H9 (cell line): Measurements from ENCODE around the gene CAMK2N1. TPM values are rescaled to one million over a fixed set of nuclear protein-coding genes. Genes with fewer than 3 reads are reported as not detected.

Experiments used
- DNase-seq: peaks from one replicate; pipeline ENCODE4 v3.0.0-alpha.2; 2017
- H2AFZ ChIP-seq: one replicate; pipeline ENCODE4 v1.6.1; 2013; ENCODE audit warnings: mild to moderate bottlenecking, low read length, control low read depth, moderate library complexity
- H2AK5ac ChIP-seq: 2 replicates; pipeline ENCODE4 v1.6.1; 2013; ENCODE audit warnings: low read length, control low read depth, mixed read lengths; ENCODE audit not compliant: insufficient read length
- H2BK120ac ChIP-seq: one replicate; pipeline ENCODE4 v1.6.1; 2013; ENCODE audit warnings: low read depth, mild to moderate bottlenecking, low read length, control low read depth, inconsistent platforms; ENCODE audit not compliant: poor library complexity, severe bottlenecking
- H2BK12ac ChIP-seq: 2 replicates; pipeline ENCODE4 v1.6.1; 2013; ENCODE audit warnings: low read length, control low read depth, mixed read lengths, low read depth; ENCODE audit not compliant: insufficient read length
- H2BK15ac ChIP-seq: 2 replicates; pipeline ENCODE4 v1.6.1; 2013; ENCODE audit warnings: low read depth, low read length, control low read depth
- H2BK20ac ChIP-seq: one replicate; pipeline ENCODE4 v1.6.1; 2013; ENCODE audit warnings: low read depth, mild to moderate bottlenecking, low read length, control low read depth, inconsistent platforms; ENCODE audit not compliant: poor library complexity, severe bottlenecking
- H2BK5ac ChIP-seq: 2 replicates; pipeline ENCODE4 v1.6.1; 2013; ENCODE audit warnings: low read length, control low read depth, mixed read lengths; ENCODE audit not compliant: insufficient read length
- H3K14ac ChIP-seq: 2 replicates; pipeline ENCODE4 v1.6.1; 2013; ENCODE audit warnings: low read length, control low read depth; ENCODE audit not compliant: insufficient read depth
- H3K18ac ChIP-seq: 2 replicates; pipeline ENCODE4 v1.6.1; 2013; ENCODE audit warnings: low read depth, mild to moderate bottlenecking, mixed read lengths, low read length, control low read depth; ENCODE audit not compliant: insufficient read length
- H3K23ac ChIP-seq: 2 replicates; pipeline ENCODE4 v1.6.1; 2013; ENCODE audit warnings: low read length, control low read depth, mixed read lengths, low read depth; ENCODE audit not compliant: insufficient read length
- H3K23me2 ChIP-seq: 2 replicates; pipeline ENCODE4 v1.6.1; 2013; ENCODE audit warnings: low read depth, mild to moderate bottlenecking, mixed read lengths, low read length, control low read depth; ENCODE audit not compliant: insufficient read length, poor library complexity, severe bottlenecking
- H3K27ac ChIP-seq: 2 replicates; pipeline ENCODE4 v1.5.1; 2013; ENCODE audit warnings: low read length, control low read depth, mixed read lengths, low read depth; ENCODE audit not compliant: insufficient read length
- H3K27me3 ChIP-seq: 2 replicates; pipeline ENCODE4 v1.6.1; 2013; ENCODE audit warnings: low read length, control low read depth, inconsistent platforms; ENCODE audit not compliant: insufficient read depth
- H3K4ac ChIP-seq: 2 replicates; pipeline ENCODE4 v1.6.1; 2013; ENCODE audit warnings: low read depth, mild to moderate bottlenecking, control low read depth, inconsistent platforms, low read length, moderate library complexity
- H3K4me1 ChIP-seq: 2 replicates; pipeline ENCODE4 v1.6.1; 2013; ENCODE audit warnings: low read length, control low read depth, inconsistent platforms; ENCODE audit not compliant: insufficient read depth
- H3K4me2 ChIP-seq: 2 replicates; pipeline ENCODE4 v1.6.1; 2013; ENCODE audit warnings: low read length, control low read depth, mixed read lengths; ENCODE audit not compliant: insufficient read length, insufficient read depth
- H3K56ac ChIP-seq: 2 replicates; pipeline ENCODE4 v1.6.1; 2013; ENCODE audit warnings: low read depth, mild to moderate bottlenecking, mixed read lengths, low read length, control low read depth; ENCODE audit not compliant: insufficient read length
- H3K79me1 ChIP-seq: 2 replicates; pipeline ENCODE4 v1.6.1; 2013; ENCODE audit warnings: low read depth, mild to moderate bottlenecking, moderate library complexity, low read length, control low read depth, inconsistent platforms; ENCODE audit not compliant: insufficient read depth, poor library complexity, severe bottlenecking
- H3K79me2 ChIP-seq: 2 replicates; pipeline ENCODE4 v1.6.1; 2013; ENCODE audit warnings: low read length, control low read depth, inconsistent platforms; ENCODE audit not compliant: insufficient read depth
- H3K9ac ChIP-seq: 2 replicates; pipeline ENCODE4 v1.6.1; 2013; ENCODE audit warnings: low read length, control low read depth, mixed read lengths; ENCODE audit not compliant: insufficient read length; ENCODE audit errors: extremely low read depth
- H3K9me3 ChIP-seq: one replicate; pipeline ENCODE4 v1.6.1; 2013; ENCODE audit warnings: low read depth, low read length, inconsistent platforms; ENCODE audit not compliant: control insufficient read depth
- H3T11ph ChIP-seq: one replicate; pipeline ENCODE4 v1.6.1; 2013; ENCODE audit warnings: mild to moderate bottlenecking, low read length, control low read depth, inconsistent platforms
- H4K20me1 ChIP-seq: one replicate; pipeline ENCODE4 v1.6.1; 2013; ENCODE audit not compliant: control insufficient read depth, insufficient read length, insufficient read depth
- H4K5ac ChIP-seq: 2 replicates; pipeline ENCODE4 v1.6.1; 2013; ENCODE audit warnings: low read depth, mild to moderate bottlenecking, mixed read lengths, low read length, control low read depth; ENCODE audit not compliant: insufficient read length
- H4K8ac ChIP-seq: replicated peaks from 2 replicates; pipeline ENCODE4 v1.6.1; 2013; ENCODE audit warnings: low read length, control low read depth, mixed read lengths, low read depth; ENCODE audit not compliant: insufficient read length
- H4K91ac ChIP-seq: 2 replicates; pipeline ENCODE4 v1.6.1; 2013; ENCODE audit warnings: low read depth, mild to moderate bottlenecking, moderate library complexity, mixed read lengths, low read length, control low read depth; ENCODE audit not compliant: insufficient read length
- H3K27ac Mint-ChIP-seq, 3 experiments: 2 replicates in 2 of 3; 3 replicates in 1 of 3; pipeline ENCODE4 v1.8.0; 2020 to 2021; ENCODE audit warnings: mixed read lengths in 3 of 3, mild to moderate bottlenecking in 1 of 3, moderate library complexity in 1 of 3
- H3K27me3 Mint-ChIP-seq: 2 replicates; pipeline ENCODE4 v1.8.0; 2021; ENCODE audit warnings: low read depth, mild to moderate bottlenecking, moderate library complexity, mixed read lengths
- H3K36me3 Mint-ChIP-seq, 3 experiments: 2 replicates in 2 of 3; 3 replicates in 1 of 3; pipeline ENCODE4 v1.8.0; 2020 to 2021; ENCODE audit warnings: low read depth in 3 of 3, mixed read lengths in 3 of 3; ENCODE audit not compliant: insufficient read depth in 1 of 3
- H3K4me1 Mint-ChIP-seq, 2 experiments: 2 replicates each; pipeline ENCODE4 v1.8.0; 2020; ENCODE audit warnings: mixed read lengths in 2 of 2
- H3K4me3 Mint-ChIP-seq, 2 experiments: 2 replicates in 1 of 2; 3 replicates in 1 of 2; pipeline ENCODE4 v1.8.0; 2020 to 2021; ENCODE audit warnings: mild to moderate bottlenecking in 2 of 2, mixed read lengths in 2 of 2, moderate library complexity in 1 of 2
- H3K9me3 Mint-ChIP-seq, 2 experiments: 2 replicates in 1 of 2; 3 replicates in 1 of 2; pipeline ENCODE4 v1.8.0; 2020; ENCODE audit warnings: mild to moderate bottlenecking in 2 of 2, mixed read lengths in 2 of 2, moderate library complexity in 1 of 2
- WGBS: extraction: QIAGEN DNeasy Blood & Tissue Kit; methylation state at CpG from one replicate; pipeline ENCODE4 v1.1.7; 2013; ENCODE audit warnings: missing lambda C conversion rate, low lambda C conversion rate, mixed read lengths; ENCODE audit not compliant: insufficient read length; ENCODE audit errors: extremely low coverage; 5-methylcytosine and 5-hydroxymethylcytosine counted together
- total RNA-seq: library from RNA; stranded (reverse); gene quantifications from 2 replicates; pipeline ENCODE4 v1.2.1, GENCODE V29; 2021
- TF ChIP-seq, protein P1 (sequence below): fragments of 200-600 bp; sonication (generic); conservative IDR thresholded peaks from 3 replicates; pipeline ENCODE4 v1.8.0; 2021; ENCODE audit warnings: antibody characterized with exemption, mild to moderate bottlenecking

Gene CAMK2N1
- total RNA-seq, 1 experiment from 2014 or later, result 1.2 TPM

DNA sequence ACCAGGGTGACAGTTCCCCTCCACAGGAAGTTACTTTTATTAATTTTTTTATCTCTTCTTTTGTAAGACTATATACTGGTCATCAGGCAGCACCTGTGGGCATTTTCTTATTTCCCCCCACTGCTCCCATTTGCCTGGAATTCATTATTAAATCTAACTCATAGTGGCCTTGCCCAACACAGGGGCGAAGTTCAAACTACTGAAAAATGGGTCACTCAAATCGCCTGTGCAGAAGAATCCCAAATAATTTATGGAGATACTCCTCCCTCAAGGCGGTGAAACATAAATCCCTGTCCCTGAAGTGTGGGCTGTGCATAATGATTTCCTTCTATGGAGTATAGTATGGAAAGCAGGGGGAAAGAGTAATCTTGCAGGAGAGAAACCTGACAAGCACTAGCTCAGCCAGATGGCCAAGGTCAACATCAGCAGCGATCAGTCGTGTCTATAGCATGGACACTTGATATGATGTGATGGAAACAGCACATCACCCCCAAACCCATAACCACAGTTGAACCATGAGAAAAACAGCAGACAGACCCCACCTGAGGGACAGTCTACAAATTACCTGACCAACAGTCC lies 7.9 kb downstream of the CAMK2N1 start:
- H3K27ac ChIP-seq, result no peak overlapping the region
- H3K18ac ChIP-seq, result no peak overlapping the region
- H2BK20ac ChIP-seq, result no peak overlapping the region
- no peak overlapping the region for H3K4ac ChIP-seq
- H3K56ac ChIP-seq, result no peak overlapping the region
- H3K79me2 ChIP-seq, result no peaks in the 10 kb centered on the region
- H2BK15ac ChIP-seq, result no peak overlapping the region
- H2AFZ ChIP-seq, result no peak overlapping the region
- no peak for DNase-seq
- H3K9me3 ChIP-seq, result no peaks in the 10 kb centered on the region
- H3K23me2 ChIP-seq, result no peaks in the 10 kb centered on the region
- H4K91ac ChIP-seq, result no peak overlapping the region
- H3T11ph ChIP-seq, result no peak overlapping the region
- no peak overlapping the region for H4K8ac ChIP-seq
- no CpG with 5 or more reads among the region's 5 CpGs for WGBS
- TF ChIP-seq, protein P1, sequence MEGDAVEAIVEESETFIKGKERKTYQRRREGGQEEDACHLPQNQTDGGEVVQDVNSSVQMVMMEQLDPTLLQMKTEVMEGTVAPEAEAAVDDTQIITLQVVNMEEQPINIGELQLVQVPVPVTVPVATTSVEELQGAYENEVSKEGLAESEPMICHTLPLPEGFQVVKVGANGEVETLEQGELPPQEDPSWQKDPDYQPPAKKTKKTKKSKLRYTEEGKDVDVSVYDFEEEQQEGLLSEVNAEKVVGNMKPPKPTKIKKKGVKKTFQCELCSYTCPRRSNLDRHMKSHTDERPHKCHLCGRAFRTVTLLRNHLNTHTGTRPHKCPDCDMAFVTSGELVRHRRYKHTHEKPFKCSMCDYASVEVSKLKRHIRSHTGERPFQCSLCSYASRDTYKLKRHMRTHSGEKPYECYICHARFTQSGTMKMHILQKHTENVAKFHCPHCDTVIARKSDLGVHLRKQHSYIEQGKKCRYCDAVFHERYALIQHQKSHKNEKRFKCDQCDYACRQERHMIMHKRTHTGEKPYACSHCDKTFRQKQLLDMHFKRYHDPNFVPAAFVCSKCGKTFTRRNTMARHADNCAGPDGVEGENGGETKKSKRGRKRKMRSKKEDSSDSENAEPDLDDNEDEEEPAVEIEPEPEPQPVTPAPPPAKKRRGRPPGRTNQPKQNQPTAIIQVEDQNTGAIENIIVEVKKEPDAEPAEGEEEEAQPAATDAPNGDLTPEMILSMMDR, result no peak
- H2BK12ac ChIP-seq, result no peak overlapping the region
- H3K79me1 ChIP-seq, result no peaks in the 10 kb centered on the region
- no peak overlapping the region for H2BK120ac ChIP-seq
- no peaks in the 10 kb centered on the region for H4K20me1 ChIP-seq
- H3K23ac ChIP-seq, result no peak overlapping the region
- H3K9ac ChIP-seq, result no peak overlapping the region
- no peak overlapping the region for H3K14ac ChIP-seq
- Mint-ChIP-seq H3K27ac (no peak overlapping the region), H3K36me3 (no peaks in the 10 kb centered on the region), H3K9me3 (no peaks in the 10 kb centered on the region; a peak in 1 of 5 replicates), H3K4me3 (no peak overlapping the region), H3K4me1 (peaks cover 25 to 51% of the 10 kb centered on the region in 2 experiments), H3K27me3 (peaks cover 86% of the 10 kb centered on the region)
- H3K4me2 ChIP-seq, result no peak overlapping the region
- no peak overlapping the region for H4K5ac ChIP-seq
- H3K27me3 ChIP-seq, result peaks cover 3% of the 10 kb centered on the region; the same call in 1 of the 2 replicates
- H2BK5ac ChIP-seq, result no peak overlapping the region
- peaks cover 11% of the 10 kb centered on the region; the same call in 1 of the 2 replicates for H3K4me1 ChIP-seq
- H2AK5ac ChIP-seq, result no peak overlapping the region
